Measurements from ENCODE around the gene FBLIM1.

GRCh38 chr1:15835205-15835740, 76.7 kb downstream of the FBLIM1 start:
- TF ChIP-seq, protein P1, sequence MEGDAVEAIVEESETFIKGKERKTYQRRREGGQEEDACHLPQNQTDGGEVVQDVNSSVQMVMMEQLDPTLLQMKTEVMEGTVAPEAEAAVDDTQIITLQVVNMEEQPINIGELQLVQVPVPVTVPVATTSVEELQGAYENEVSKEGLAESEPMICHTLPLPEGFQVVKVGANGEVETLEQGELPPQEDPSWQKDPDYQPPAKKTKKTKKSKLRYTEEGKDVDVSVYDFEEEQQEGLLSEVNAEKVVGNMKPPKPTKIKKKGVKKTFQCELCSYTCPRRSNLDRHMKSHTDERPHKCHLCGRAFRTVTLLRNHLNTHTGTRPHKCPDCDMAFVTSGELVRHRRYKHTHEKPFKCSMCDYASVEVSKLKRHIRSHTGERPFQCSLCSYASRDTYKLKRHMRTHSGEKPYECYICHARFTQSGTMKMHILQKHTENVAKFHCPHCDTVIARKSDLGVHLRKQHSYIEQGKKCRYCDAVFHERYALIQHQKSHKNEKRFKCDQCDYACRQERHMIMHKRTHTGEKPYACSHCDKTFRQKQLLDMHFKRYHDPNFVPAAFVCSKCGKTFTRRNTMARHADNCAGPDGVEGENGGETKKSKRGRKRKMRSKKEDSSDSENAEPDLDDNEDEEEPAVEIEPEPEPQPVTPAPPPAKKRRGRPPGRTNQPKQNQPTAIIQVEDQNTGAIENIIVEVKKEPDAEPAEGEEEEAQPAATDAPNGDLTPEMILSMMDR (IDR thresholded peaks at IDR 0.05) = no peak
- no peak for TF ChIP-seq POLR2A (IDR thresholded peaks at IDR 0.05)

All from stomach (tissue), 4 donors.